ENCODE data around the gene KIF25. TPM values are rescaled to one million over a fixed set of nuclear protein-coding genes. Genes with fewer than 3 reads are reported as not detected.

The KIF25 gene
- polyA plus RNA-seq, 2 of the 4 experiments (the other 2 are of a cell fraction), result 0.06 to 0.13 TPM

GRCh38 chr6:168038576-168039140 lies 41.2 kb downstream of the KIF25 start:
- Histone ChIP-seq H3K4me3 (no peak overlapping the region), H3K9me3 (peaks cover 10% of the 10 kb centered on the region; the same call in 2 of the 3 replicates), H3K4me1 (peaks cover 4% of the 10 kb centered on the region; the same call in 1 of the 3 replicates), H3K4me2 (no peak overlapping the region), H3K27ac (no peak overlapping the region)
- ATAC-seq, result no peak
- no peak for FAIRE-seq
- 71% methylated on average over 13 of the region's 13 CpGs for WGBS (ENCODE audit: missing lambda C conversion rate)
- POLR2A ChIA-PET, result no interaction called here
- TF ChIP-seq SREBF2 (IDR thresholded peaks at IDR 0.05) (no peak), FOSL2 (IDR thresholded peaks at IDR 0.05) (no peak), FOSL2 (CRISPR knock-in tag; IDR thresholded peaks at IDR 0.05) (no peak), RFX5 (IDR thresholded peaks at IDR 0.05) (no peak), REST (IDR thresholded peaks at IDR 0.05) (no peak), MAFK (IDR thresholded peaks at IDR 0.05; ENCODE audit: partially characterized antibody) (no peak), CBX2 (IDR thresholded peaks at IDR 0.05; ENCODE audit: borderline replicate concordance, low read depth) (no peak), EHF (CRISPR knock-in tag; IDR thresholded peaks at IDR 0.05) (no peak), HES2 (IDR thresholded peaks at IDR 0.05) (no peak), NPAS2 (CRISPR knock-in tag; IDR thresholded peaks at IDR 0.05; ENCODE audit: borderline replicate concordance) (no peak), HOXB13 (CRISPR knock-in tag; IDR thresholded peaks at IDR 0.05; ENCODE audit: low read depth) (no peak), EHMT2 (IDR thresholded peaks at IDR 0.05; ENCODE audit: low read depth) (no peak)
- CTCF ChIA-PET, result interaction anchor here (0.7 kb wide), 1 partner anchor 27 kb away, joined by 4 read pairs; no protein-coding TSS in a partner anchor
- no peak for DNase-seq (ENCODE audit: low read depth in 1 of 2, low spot score in 1 of 2)

- POLR2A ChIA-PET, result no interaction called here
- H3K27ac ChIP-seq, result no peak overlapping the region
- FAIRE-seq, result no peak
- H3K4me3 ChIP-seq, result no peak overlapping the region
- no peak for ATAC-seq
- 49% methylated on average over 3 of the region's 4 CpGs for WGBS (ENCODE audit: missing lambda C conversion rate)
- H3K4me1 ChIP-seq, result peaks cover 4% of the 10 kb centered on the region; the same call in 1 of the 3 replicates
- H3K4me2 ChIP-seq, result no peak overlapping the region
- CTCF ChIA-PET, result interaction anchor here (0.7 kb wide), 1 partner anchor 26 kb away, joined by 4 read pairs; no protein-coding TSS in a partner anchor
- no peak for DNase-seq (ENCODE audit: low read depth in 1 of 2, low spot score in 1 of 2)
- no peak for TF ChIP-seq NPAS2 (CRISPR knock-in tag; IDR thresholded peaks at IDR 0.05; ENCODE audit: borderline replicate concordance)
- no peak for TF ChIP-seq SMC3 (IDR thresholded peaks at IDR 0.05)
- no peak for TF ChIP-seq ATOH8 (CRISPR knock-in tag; IDR thresholded peaks at IDR 0.05; ENCODE audit: low read depth)
- no peak for TF ChIP-seq EHMT2 (IDR thresholded peaks at IDR 0.05; ENCODE audit: low read depth)
- TF ChIP-seq TP53 (CRISPR knock-in tag; IDR thresholded peaks at IDR 0.05), result no peak
- no peak for TF ChIP-seq BCL3 (IDR thresholded peaks at IDR 0.05)
- no peak for TF ChIP-seq HDAC2 (IDR thresholded peaks at IDR 0.05)
- TF ChIP-seq ZSCAN20 (CRISPR knock-in tag; IDR thresholded peaks at IDR 0.05), result no peak
- TF ChIP-seq REST (IDR thresholded peaks at IDR 0.05), result no peak
- TF ChIP-seq BHLHE40 (IDR thresholded peaks at IDR 0.05; ENCODE audit: low read depth, low read length), result no peak
- no peak for TF ChIP-seq RCOR1 (IDR thresholded peaks at IDR 0.05; ENCODE audit: low read depth, low read length)
- peaks cover 10% of the 10 kb centered on the region; the same call in 2 of the 3 replicates for H3K9me3 ChIP-seq
Observed at GRCh38 chr6:168039301-168039700, 41.8 kb downstream of the KIF25 start.

All from A549 (cell line).